Bronchial epithelial cell (primary cell): ENCODE data around the gene KRT23. TPM values are rescaled to one million over a fixed set of nuclear protein-coding genes. Genes with fewer than 3 reads are reported as not detected.

Experiments used
- DNase-seq: peaks from one replicate; pipeline ENCODE4 v3.0.0-alpha.2; 2010; ENCODE audit warnings: low read depth
- FAIRE-seq: peaks from 2 replicates; lab custom pipeline; 2011; peaks lifted over from hg19 to GRCh38; lab: Jason Lieb, UNC
- H3K27me3 ChIP-seq: 2 replicates; pipeline ENCODE4 v1.5.1; 2011; ENCODE audit warnings: low read length; ENCODE audit not compliant: control insufficient read depth, insufficient read depth
- H3K36me3 ChIP-seq: 2 replicates; pipeline ENCODE4 v1.5.1; 2011; ENCODE audit warnings: low read length; ENCODE audit not compliant: control insufficient read depth, insufficient read depth
- H3K4me3 ChIP-seq: 2 replicates; pipeline ENCODE4 v1.5.1; 2011; ENCODE audit warnings: mild to moderate bottlenecking, low read depth, low read length, control low read depth
- total RNA-seq: library from RNA; depleted of rRNA; stranded (reverse); fragments of >200 nt; gene quantifications from 2 replicates; pipeline ENCODE4 v1.2.1, GENCODE V29; 2014
- TF ChIP-seq, protein P1 (sequence below): IDR thresholded peaks from 2 replicates; pipeline ENCODE4 v1.5.1; 2011; ENCODE audit warnings: mild to moderate bottlenecking, moderate library complexity, low read length, control low read depth, inconsistent platforms; ENCODE audit not compliant: insufficient read depth, severe bottlenecking

KRT23 gene
- total RNA-seq, 1 donor from 2014 or later = 12.9 TPM

DNA sequence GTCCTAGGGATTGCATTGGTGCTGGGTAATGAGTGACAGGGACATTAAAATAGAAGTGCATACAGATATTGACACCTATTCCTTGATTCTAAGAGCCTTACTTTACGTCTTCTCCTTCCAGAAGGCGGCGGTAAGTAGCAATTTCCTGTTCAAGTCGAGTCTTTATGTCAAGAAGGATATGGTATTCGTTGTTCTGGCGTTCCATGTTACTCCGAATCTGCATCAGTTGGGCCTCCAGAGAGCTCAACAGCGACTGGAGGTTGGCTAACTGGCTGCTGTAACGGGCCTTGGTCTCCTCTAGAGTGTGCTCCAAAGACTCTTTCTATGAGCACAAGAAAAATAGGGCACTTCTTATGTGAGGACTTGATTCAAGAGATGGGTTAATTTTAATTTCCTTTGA is 59.4 kb downstream of the KRT23 start:
- DNase-seq (no peak), FAIRE-seq (no peak)
- H3K27me3 ChIP-seq = no peaks in the 10 kb centered on the region
- H3K36me3 ChIP-seq = no peaks in the 10 kb centered on the region
- TF ChIP-seq, protein P1, sequence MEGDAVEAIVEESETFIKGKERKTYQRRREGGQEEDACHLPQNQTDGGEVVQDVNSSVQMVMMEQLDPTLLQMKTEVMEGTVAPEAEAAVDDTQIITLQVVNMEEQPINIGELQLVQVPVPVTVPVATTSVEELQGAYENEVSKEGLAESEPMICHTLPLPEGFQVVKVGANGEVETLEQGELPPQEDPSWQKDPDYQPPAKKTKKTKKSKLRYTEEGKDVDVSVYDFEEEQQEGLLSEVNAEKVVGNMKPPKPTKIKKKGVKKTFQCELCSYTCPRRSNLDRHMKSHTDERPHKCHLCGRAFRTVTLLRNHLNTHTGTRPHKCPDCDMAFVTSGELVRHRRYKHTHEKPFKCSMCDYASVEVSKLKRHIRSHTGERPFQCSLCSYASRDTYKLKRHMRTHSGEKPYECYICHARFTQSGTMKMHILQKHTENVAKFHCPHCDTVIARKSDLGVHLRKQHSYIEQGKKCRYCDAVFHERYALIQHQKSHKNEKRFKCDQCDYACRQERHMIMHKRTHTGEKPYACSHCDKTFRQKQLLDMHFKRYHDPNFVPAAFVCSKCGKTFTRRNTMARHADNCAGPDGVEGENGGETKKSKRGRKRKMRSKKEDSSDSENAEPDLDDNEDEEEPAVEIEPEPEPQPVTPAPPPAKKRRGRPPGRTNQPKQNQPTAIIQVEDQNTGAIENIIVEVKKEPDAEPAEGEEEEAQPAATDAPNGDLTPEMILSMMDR = no peak
- H3K4me3 ChIP-seq = no peak overlapping the region

DNA sequence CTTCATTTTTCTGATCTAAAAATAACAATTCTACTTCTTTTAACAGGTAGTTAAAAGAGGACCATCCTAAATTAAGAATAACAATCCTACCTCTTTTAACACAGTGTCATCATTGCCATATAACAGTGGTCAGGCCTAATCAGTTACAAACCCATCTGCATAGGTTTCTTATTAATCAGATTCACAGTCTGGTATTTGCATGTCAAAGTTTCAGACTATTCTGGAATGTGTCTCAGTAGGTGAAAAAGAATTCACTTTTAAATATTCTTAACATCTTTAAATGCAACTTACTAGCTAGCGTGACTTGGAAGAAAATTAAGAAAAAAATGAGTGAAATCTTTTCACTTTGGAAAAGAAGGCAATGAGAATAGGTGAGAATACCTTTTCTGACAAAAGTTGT is 63.6 kb downstream of the KRT23 start:
- H3K27me3 ChIP-seq = no peaks in the 10 kb centered on the region
- no peak for DNase-seq
- H3K4me3 ChIP-seq = no peak overlapping the region
- TF ChIP-seq, protein P1 = no peak
- no peaks in the 10 kb centered on the region for H3K36me3 ChIP-seq
- FAIRE-seq = no peak

DNA sequence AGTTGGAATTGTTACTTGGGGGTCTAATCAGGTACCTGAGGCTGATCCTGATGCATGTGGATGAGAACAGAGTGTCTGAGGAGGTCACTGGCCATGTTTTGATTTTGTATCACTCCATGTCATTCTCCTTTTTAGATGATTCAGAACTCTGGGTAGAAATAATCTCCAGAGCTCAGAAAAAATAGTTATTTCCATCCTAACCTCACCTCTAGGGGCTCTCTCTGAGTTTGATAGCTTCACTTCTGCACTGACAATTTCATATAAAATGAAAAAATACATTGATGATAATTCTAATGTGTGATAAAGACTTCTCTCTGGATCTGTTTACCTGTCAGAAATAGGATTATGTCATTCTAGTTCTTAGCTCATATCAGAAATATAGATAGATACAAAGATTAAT is 64.2 kb downstream of the KRT23 start:
- Histone ChIP-seq H3K4me3 (no peak overlapping the region), H3K27me3 (no peaks in the 10 kb centered on the region), H3K36me3 (no peaks in the 10 kb centered on the region)
- FAIRE-seq = no peak
- DNase-seq = no peak
- TF ChIP-seq, protein P1 = no peak

Other genes with a start within 250 kb of the KRT23 start
- 1.6 and 9.1 TPM in 2 replicates for gene KRT24, start 233.9 kb downstream of the KRT23 start, total RNA-seq
- gene KRT25, start 182.3 kb downstream of the KRT23 start, total RNA-seq = not detected in 2 replicates
- not detected in 2 replicates for gene KRT26, start 165.4 kb downstream of the KRT23 start, total RNA-seq
- gene KRT27, start 155.1 kb downstream of the KRT23 start, total RNA-seq = not detected in 2 replicates
- not detected in 2 replicates for gene KRT28, start 137.7 kb downstream of the KRT23 start, total RNA-seq
- 5.8 and 6.3 TPM in 2 replicates for gene KRT10, start 115.0 kb downstream of the KRT23 start, total RNA-seq
- not detected in 2 replicates for gene KRT12, start 70.4 kb downstream of the KRT23 start, total RNA-seq
- gene KRT20, start 52.4 kb downstream of the KRT23 start, total RNA-seq = not detected in 2 replicates
- gene KRT39, start 29.3 kb upstream of the KRT23 start, total RNA-seq = not detected in 2 replicates
- 0.13 TPM in 1 of 2 replicates, not detected in the other for gene KRT40, start 46.7 kb upstream of the KRT23 start, total RNA-seq
- not detected in 2 replicates for gene KRTAP3-3, start 56.5 kb upstream of the KRT23 start, total RNA-seq
- not detected in 2 replicates for gene KRTAP3-2, start 62.3 kb upstream of the KRT23 start, total RNA-seq
- gene KRTAP3-1, start 71.5 kb upstream of the KRT23 start, total RNA-seq = not detected in 2 replicates
- gene KRTAP1-5, start 89.6 kb upstream of the KRT23 start, total RNA-seq = not detected in 2 replicates
- gene KRTAP1-4, start 92.5 kb upstream of the KRT23 start, total RNA-seq = not detected in 2 replicates
- not detected in 2 replicates for gene KRTAP1-3, start 97.2 kb upstream of the KRT23 start, total RNA-seq
- gene KRTAP1-1, start 103.8 kb upstream of the KRT23 start, total RNA-seq = not detected in 2 replicates
- gene KRTAP2-1, start 109.7 kb upstream of the KRT23 start, total RNA-seq = not detected in 2 replicates
- not detected in 2 replicates for gene KRTAP2-2, start 117.6 kb upstream of the KRT23 start, total RNA-seq
- not detected in 2 replicates for gene KRTAP2-3, start 122.5 kb upstream of the KRT23 start, total RNA-seq
- gene KRTAP2-4, start 128.2 kb upstream of the KRT23 start, total RNA-seq = not detected in 2 replicates
- not detected in 2 replicates for gene KRTAP4-7, start 146.5 kb upstream of the KRT23 start, total RNA-seq
- gene KRTAP4-8, start 160.5 kb upstream of the KRT23 start, total RNA-seq = not detected in 2 replicates
- not detected in 2 replicates for gene KRTAP4-16, start 164.6 kb upstream of the KRT23 start, total RNA-seq
- not detected in 2 replicates for gene KRTAP4-9, start 167.7 kb upstream of the KRT23 start, total RNA-seq
- gene KRTAP4-11, start 180.7 kb upstream of the KRT23 start, total RNA-seq = not detected in 2 replicates
- not detected in 2 replicates for gene KRTAP4-12, start 186.5 kb upstream of the KRT23 start, total RNA-seq
- gene KRTAP4-6, start 202.9 kb upstream of the KRT23 start, total RNA-seq = not detected in 2 replicates
- not detected in 2 replicates for gene KRTAP4-5, start 212.2 kb upstream of the KRT23 start, total RNA-seq
- not detected in 2 replicates for gene KRTAP4-4, start 223.1 kb upstream of the KRT23 start, total RNA-seq
- gene KRTAP4-3, start 230.6 kb upstream of the KRT23 start, total RNA-seq = not detected in 2 replicates
- gene KRTAP4-2, start 240.6 kb upstream of the KRT23 start, total RNA-seq = not detected in 2 replicates
- gene KRTAP4-1, start 247.3 kb upstream of the KRT23 start, total RNA-seq = not detected in 2 replicates